ENCODE measurements around the gene PA2G4. TPM values are rescaled to one million over a fixed set of nuclear protein-coding genes. Genes with fewer than 3 reads are reported as not detected.
A peak's percentile ranks its signal among the peaks of the same experiment; 100 is the strongest.

The PA2G4 gene
- total and polyA plus RNA-seq, 2 donors (not counting 3 experiments of a cell fraction or from before 2014, with no cell fraction given): 121 to 188 TPM

DNA sequence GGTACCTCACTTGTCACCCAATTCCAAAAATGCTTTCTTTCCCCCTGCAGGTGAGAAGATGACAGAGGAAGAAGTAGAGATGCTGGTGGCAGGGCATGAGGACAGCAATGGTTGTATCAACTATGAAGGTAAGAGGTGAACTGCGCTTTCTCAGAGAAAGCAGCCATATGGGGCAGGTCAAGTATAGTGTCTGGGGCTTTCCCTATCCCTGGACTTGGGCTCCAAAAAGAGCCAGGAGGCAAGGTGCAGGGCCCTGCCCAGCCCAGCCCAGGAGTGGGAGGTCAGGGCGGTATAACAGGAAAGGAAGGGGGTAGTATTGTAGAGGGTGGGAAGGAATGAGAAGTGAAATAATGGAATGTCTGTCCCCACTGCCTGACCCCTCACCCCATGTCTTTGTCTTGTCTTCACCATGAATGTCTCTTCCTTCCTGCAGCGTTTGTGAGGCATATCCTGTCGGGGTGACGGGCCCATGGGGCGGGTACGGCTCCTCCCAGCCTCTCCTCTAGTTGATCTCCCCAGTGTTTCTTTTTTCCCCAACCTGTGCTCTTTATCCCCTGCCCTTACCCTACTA is 55.9 kb downstream of the PA2G4 start:
- no peaks in the 10 kb centered on the region for H4K20me1 ChIP-seq (replicated peaks; ENCODE audit: control insufficient read depth, extremely low read depth, insufficient read depth, low read length)
- H3K9ac ChIP-seq (replicated peaks; ENCODE audit: extremely low read depth, insufficient read depth, low read length): peak overlapping the region; percentile 96
- peak overlapping the region; percentile 78 to 98 (median 91) for H3K4me3 ChIP-seq (replicated peaks in 1 of 3; ENCODE audit: insufficient read depth in 1 of 3, low read depth in 1 of 3, low read length in 3 of 3)
- H3K27me3 ChIP-seq (ENCODE audit: control insufficient read depth in 2 of 2, insufficient read depth in 2 of 2, low read length in 2 of 2): no peaks in the 10 kb centered on the region
- dilution Hi-C loops (cut with MboI; ENCODE audit: extremely low pct_ligation_motif_present, low sequenced_read_pairs): no loop called here
- ChIA-PET POLR2A (interaction anchor here (1.4 to 3.9 kb wide), 3 partner anchors 17 to 33 kb away, joined by 4 to 23 read pairs (median 13); partner anchors contain the start of genes ESYT1 and SMARCC2), CTCF (interaction anchor here (1.7 to 3.3 kb wide), 5 partner anchors 29 to 42 kb away, joined by 5 to 17 read pairs (median 15); partner anchors contain the start of genes ESYT1, SMARCC2 and ZC3H10)
- H3K27ac ChIP-seq (ENCODE audit: insufficient read depth, low read depth, low read length): peak overlapping the region; percentile 87
- intact Hi-C loops (cut with micrococcal nuclease): loop anchor here (1.0 kb wide), 2 partner anchors 34 to 41 kb away; no protein-coding TSS in a partner anchor
- peaks cover 18 to 39% of the 10 kb centered on the region in 2 experiments for H3K36me3 ChIP-seq (ENCODE audit: control insufficient read depth in 2 of 2, extremely low read depth in 1 of 2, insufficient read depth in 2 of 2, low read length in 2 of 2)
- peak overlapping the region; percentile 96 for H3K4me2 ChIP-seq (ENCODE audit: insufficient read depth, low read length)
- H3K9me3 ChIP-seq (replicated peaks; ENCODE audit: control insufficient read depth, insufficient read depth, low read length): no peaks in the 10 kb centered on the region
- DNase-seq (ENCODE audit: low read depth, low spot score) (peak; percentile 72), FAIRE-seq (peak; percentile 97)
- TF ChIP-seq GATA2 (IDR thresholded peaks at IDR 0.05; ENCODE audit: insufficient read depth, insufficient read length, low read depth, low read length) (no peak), POLR2AphosphoS5 (IDR thresholded peaks at IDR 0.05; ENCODE audit: insufficient read depth, low read depth, low read length) (peak; percentile 96), FOS (IDR thresholded peaks at IDR 0.05; ENCODE audit: borderline replicate concordance, insufficient read depth, low read length) (peak; percentile 86), POLR2A (IDR thresholded peaks at IDR 0.05; ENCODE audit: low read depth, low read length) (peak; percentile 88), MYC (IDR thresholded peaks at IDR 0.05; ENCODE audit: low read depth, low read length) (no peak), JUN (IDR thresholded peaks at IDR 0.05; ENCODE audit: borderline replicate concordance, insufficient read depth, insufficient read length, low read depth) (peak; percentile 65), EZH2 (IDR thresholded peaks at IDR 0.05; ENCODE audit: borderline replicate concordance, low read depth, low read length, severe bottlenecking) (no peak)
- TF ChIP-seq, protein P1, sequence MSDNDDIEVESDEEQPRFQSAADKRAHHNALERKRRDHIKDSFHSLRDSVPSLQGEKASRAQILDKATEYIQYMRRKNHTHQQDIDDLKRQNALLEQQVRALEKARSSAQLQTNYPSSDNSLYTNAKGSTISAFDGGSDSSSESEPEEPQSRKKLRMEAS (IDR thresholded peaks at IDR 0.05; ENCODE audit: insufficient read depth, insufficient read length): no peak
- BruUV-seq (replicated peaks): no TSS peak
- peaks cover 22% of the 10 kb centered on the region for H3K4me1 ChIP-seq (ENCODE audit: control insufficient read depth, extremely low read depth, insufficient read depth, low read length)
- H3K79me2 ChIP-seq (ENCODE audit: control insufficient read depth, insufficient read depth, low read length): peaks cover 33% of the 10 kb centered on the region
- no peaks in the 10 kb centered on the region for H3K9me1 ChIP-seq (replicated peaks; ENCODE audit: control insufficient read depth, extremely low read depth, insufficient read depth, low read length)
- H2AFZ ChIP-seq (ENCODE audit: low read depth, low read length): no peak overlapping the region
